Subcutaneous abdominal adipose tissue (tissue), 5 donors: ENCODE measurements around the gene MPRIP.
"Not testable (repeated sequence)": the region's sequence is repeated elsewhere in the genome, so short reads cannot be mapped to it uniquely, and the experiment has no call there.

Source experiments
- H3K27ac ChIP-seq: one replicate; pipeline ENCODE4 v1.7.0; 2013; ENCODE audit warnings: low read depth, mild to moderate bottlenecking, inconsistent platforms, low read length, moderate library complexity
- H3K27me3 ChIP-seq, 5 donors: one replicate each; pipeline ENCODE4 v1.7.0; 2013; ENCODE audit warnings: low read length in 5 of 5, inconsistent platforms in 1 of 5; ENCODE audit not compliant: control insufficient read depth in 5 of 5, insufficient read depth in 4 of 5
- H3K36me3 ChIP-seq, 5 donors: one replicate each; pipeline ENCODE4 v1.7.0; 2013; ENCODE audit warnings: low read length in 5 of 5; ENCODE audit not compliant: control insufficient read depth in 5 of 5, insufficient read depth in 5 of 5
- H3K4me1 ChIP-seq, 5 donors: one replicate each; pipeline ENCODE4 v1.7.0; 2013; ENCODE audit warnings: low read length in 5 of 5, mild to moderate bottlenecking in 3 of 5, moderate library complexity in 1 of 5; ENCODE audit not compliant: control insufficient read depth in 5 of 5, insufficient read depth in 5 of 5
- H3K4me3 ChIP-seq, 5 donors: one replicate each; pipeline ENCODE4 v1.7.0; 2013; ENCODE audit warnings: low read length in 5 of 5, low read depth in 1 of 5
- H3K9ac ChIP-seq, 5 donors: one replicate each; pipeline ENCODE4 v1.7.0; 2013; ENCODE audit warnings: low read length in 5 of 5, mild to moderate bottlenecking in 4 of 5, moderate library complexity in 3 of 5
- H3K9me3 ChIP-seq, 5 donors: one replicate each; pipeline ENCODE4 v1.7.0; 2013; ENCODE audit warnings: low read length in 5 of 5; ENCODE audit not compliant: control insufficient read depth in 5 of 5
- donor health status: healthy.
- donor health status: healthy.
- donor health status: healthy.
- donor health status: healthy.
- donor health status: healthy.

MPRIP gene

DNA sequence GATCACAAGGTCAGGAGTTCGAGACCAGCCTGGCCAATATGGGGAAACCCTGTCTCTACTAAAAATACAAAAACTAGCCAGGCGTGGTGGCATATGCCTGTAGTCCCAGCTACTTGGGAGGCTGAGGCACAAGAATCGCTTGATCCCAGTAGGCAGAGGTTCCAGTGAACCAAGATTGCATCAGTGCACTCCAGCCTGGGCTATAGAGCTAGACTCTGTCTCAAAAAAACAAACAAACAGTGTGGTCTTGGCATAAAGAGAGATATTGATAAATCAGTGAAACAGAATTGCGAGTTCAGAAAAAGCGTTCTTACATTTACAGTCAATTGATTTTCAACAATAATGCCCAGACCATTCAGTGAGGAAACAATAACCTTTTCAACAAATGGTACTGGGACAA, 153.2 kb downstream of the MPRIP start:
- H3K9me3 ChIP-seq, H3K9ac ChIP-seq, H3K36me3 ChIP-seq, H3K27me3 ChIP-seq, H3K27ac ChIP-seq, H3K4me3 ChIP-seq: not testable (repeated sequence)
- H3K4me1 ChIP-seq = peaks cover 0 to 20% (median 14%) of the 10 kb centered on the region in 5 donors

DNA sequence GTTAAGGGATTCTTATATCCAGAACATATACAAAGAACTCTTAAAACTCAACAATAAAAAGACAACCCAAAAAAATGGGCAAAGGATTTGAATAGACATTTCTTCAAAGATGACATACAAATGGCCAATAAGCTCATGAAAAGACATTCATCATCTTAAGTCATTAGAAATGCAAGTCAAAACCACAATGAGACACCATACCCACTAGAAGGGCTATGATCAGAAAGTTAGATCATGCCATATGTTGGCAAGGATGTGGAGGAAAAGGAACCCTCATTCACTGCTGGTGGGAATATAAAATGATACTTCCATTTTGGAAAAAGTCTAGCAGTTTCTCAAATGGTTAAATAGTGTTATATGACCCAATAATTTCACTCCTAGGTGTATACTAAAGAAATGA, 154.5 kb downstream of the MPRIP start:
- H3K4me3 ChIP-seq = no peak overlapping the region
- H3K9ac ChIP-seq = no peak overlapping the region
- H3K4me1 ChIP-seq = peaks cover 3 to 27% (median 23%) of the 10 kb centered on the region in 5 donors
- H3K36me3 ChIP-seq = peaks cover 0 to 5% (median 0%) of the 10 kb centered on the region in 5 donors
- H3K9me3 ChIP-seq = no peaks in the 10 kb centered on the region
- no peaks in the 10 kb centered on the region for H3K27me3 ChIP-seq
- no peak overlapping the region for H3K27ac ChIP-seq

DNA sequence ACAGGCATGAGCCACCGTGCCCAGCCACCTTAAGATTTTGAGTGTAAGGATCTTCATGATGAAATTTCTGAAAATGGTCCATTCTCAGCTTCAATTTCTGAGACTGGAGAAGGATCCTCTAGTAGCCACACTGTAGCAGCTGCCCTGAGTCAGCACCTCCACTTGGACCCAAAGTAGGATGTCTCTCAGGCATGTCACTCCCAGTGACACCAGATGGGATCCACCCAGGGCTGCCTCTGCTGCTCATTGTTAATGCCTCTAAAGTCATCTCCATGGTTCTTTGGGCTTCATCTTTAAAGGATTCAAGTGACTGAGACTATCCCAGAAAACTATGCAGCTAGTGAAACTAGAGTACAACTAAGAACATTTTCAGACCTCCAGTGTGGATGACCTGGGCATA, 156.0 kb downstream of the MPRIP start:
- peaks cover 0 to 12% (median 0%) of the 10 kb centered on the region in 5 donors for H3K36me3 ChIP-seq
- H3K27me3 ChIP-seq = no peaks in the 10 kb centered on the region
- H3K4me3 ChIP-seq = no peak overlapping the region
- no peak overlapping the region for H3K27ac ChIP-seq
- H3K4me1 ChIP-seq = peaks cover 6 to 42% (median 34%) of the 10 kb centered on the region in 5 donors
- no peaks in the 10 kb centered on the region for H3K9me3 ChIP-seq
- H3K9ac ChIP-seq = no peak overlapping the region

DNA sequence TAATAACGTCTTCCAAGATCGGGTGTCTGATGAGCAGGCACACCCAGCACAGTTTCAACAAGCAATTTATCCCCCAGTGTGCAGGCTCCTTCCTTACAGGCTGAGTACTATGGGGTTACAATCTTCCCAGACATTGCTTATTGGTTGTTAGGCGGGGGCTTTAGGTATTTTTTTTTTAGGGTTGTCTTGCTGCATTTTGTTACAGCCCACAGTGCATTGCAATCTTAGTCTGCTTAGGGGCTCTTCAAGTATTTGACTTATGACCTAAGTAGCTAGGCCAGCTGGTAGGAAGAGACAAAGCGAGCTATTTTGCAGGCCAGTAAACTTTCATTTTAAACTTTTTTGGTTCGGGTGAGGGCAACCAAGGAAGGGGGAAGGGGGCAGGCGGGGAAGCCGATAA, 158.1 kb downstream of the MPRIP start:
- H3K36me3 ChIP-seq = peaks cover 0 to 12% (median 0%) of the 10 kb centered on the region in 5 donors
- no peaks in the 10 kb centered on the region for H3K27me3 ChIP-seq
- peak overlapping the region in 1 of 5 donors; percentile 32 for H3K9ac ChIP-seq
- peak overlapping the region; percentile 69 for H3K27ac ChIP-seq
- peaks cover 6 to 63% (median 54%) of the 10 kb centered on the region in 5 donors for H3K4me1 ChIP-seq
- H3K9me3 ChIP-seq = no peaks in the 10 kb centered on the region
- H3K4me3 ChIP-seq = no peak overlapping the region

DNA sequence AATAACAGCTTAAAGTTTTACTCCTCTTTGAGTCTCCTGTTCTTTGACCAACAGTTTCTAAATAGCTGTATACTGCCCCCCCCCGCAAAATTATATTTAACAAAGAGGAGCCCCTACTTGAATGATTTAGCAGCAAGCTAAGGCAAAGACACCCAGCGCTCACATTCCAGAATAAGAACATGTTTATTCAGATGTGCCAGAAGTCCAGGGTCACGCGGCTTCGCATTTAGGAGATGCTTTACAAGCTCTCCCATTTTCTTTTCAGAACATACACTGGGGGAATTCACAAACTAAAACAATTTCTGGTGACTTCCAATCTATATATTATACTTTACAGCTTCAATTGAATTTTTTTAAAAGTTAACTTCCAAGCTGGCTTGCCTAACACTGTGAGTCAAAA, 158.6 kb downstream of the MPRIP start:
- Histone ChIP-seq H3K27me3 (no peaks in the 10 kb centered on the region), H3K4me1 (peaks cover 6 to 68% (median 59%) of the 10 kb centered on the region in 5 donors), H3K9ac (peak overlapping the region in 2 of 5 donors; percentile 32 to 44), H3K4me3 (no peak overlapping the region), H3K27ac (peak overlapping the region; percentile 69), H3K36me3 (peaks cover 0 to 12% (median 0%) of the 10 kb centered on the region in 5 donors), H3K9me3 (no peaks in the 10 kb centered on the region)

DNA sequence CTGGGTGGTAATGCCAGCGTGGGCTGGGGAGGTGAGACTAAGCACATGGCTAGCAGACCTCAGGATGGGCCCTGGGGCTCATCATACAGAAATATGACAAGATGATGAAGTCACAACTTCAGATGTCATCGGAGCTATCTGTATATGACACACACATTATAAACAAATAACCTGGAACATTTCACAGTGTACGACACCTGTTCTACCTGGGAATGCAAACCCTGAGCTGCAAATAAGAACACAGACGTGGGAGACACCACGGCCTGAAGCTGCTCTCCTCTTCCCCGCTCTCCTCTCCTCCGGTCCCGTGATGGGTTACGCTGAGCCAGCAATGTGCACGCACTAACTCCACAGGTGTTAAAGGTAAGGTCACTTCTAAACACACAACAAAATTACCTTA, 159.0 kb downstream of the MPRIP start:
- H3K9me3 ChIP-seq = no peaks in the 10 kb centered on the region
- H3K4me3 ChIP-seq = no peak overlapping the region
- H3K27me3 ChIP-seq = no peaks in the 10 kb centered on the region
- H3K4me1 ChIP-seq = peaks cover 6 to 72% (median 64%) of the 10 kb centered on the region in 5 donors
- H3K9ac ChIP-seq = peak overlapping the region in 1 of 5 donors; percentile 44
- H3K36me3 ChIP-seq = peaks cover 0 to 12% (median 0%) of the 10 kb centered on the region in 5 donors
- peak overlapping the region; percentile 69 for H3K27ac ChIP-seq

DNA sequence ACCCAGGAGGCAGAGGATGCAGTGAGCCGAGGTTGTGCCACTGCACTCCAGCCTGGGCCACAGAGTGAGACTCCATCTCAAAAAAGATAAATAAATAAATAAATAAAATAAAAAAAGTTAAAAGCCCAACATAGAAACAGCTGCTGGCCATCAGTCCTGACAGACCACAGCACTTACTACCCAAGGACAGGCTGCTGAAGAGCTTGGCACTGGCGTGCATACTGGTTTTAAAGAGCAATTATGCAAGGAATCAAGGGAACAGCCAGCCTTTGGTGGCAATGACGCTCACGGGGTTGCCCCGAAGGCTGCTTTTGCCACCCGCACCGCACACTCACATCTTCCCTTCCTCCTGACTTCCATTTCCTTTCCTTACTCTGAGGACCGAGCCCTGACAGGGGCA, 159.7 kb downstream of the MPRIP start:
- Histone ChIP-seq H3K4me1 (peaks cover 6 to 72% (median 69%) of the 10 kb centered on the region in 5 donors), H3K36me3 (peaks cover 0 to 12% (median 0%) of the 10 kb centered on the region in 5 donors)

DNA sequence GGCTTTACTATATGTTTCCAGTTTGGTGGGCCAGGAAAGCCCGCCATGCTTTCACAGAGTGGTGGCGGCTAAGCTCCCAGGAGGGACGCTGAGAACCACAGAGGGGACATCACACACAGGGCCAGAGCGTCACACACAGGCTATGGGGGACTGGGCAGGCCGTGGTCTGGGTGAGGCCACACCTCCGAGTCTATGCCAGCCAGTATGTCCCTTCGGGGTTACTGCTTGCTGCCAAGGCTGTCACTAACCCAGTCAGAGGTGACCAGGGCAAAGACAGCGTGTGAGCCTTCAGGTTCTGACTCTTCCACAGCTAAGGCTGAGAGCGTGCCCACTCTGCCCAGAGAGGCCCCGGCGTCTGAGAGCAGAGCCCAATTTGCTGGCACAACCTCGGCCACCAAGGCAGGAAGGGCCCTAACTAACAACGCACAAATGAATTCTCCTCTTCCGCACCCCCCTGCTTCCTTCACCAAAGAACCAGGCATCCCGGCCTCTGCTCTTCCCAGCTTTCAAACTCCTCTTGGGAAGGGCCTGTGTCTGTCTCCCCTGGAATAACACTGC, 161.0 kb downstream of the MPRIP start:
- Histone ChIP-seq H3K36me3 (peaks cover 0 to 12% (median 0%) of the 10 kb centered on the region in 5 donors), H3K9ac (peak overlapping the region in 2 of 5 donors; percentile 59 to 82), H3K4me3 (peak overlapping the region in 2 of 5 donors; percentile 11 to 37), H3K4me1 (peaks cover 6 to 75% (median 69%) of the 10 kb centered on the region in 5 donors), H3K27me3 (no peaks in the 10 kb centered on the region), H3K27ac (peak overlapping the region; percentile 82), H3K9me3 (no peaks in the 10 kb centered on the region)

More for the DNA sequence above, 159.7 kb downstream of the MPRIP start:
- no peak overlapping the region for H3K4me3 ChIP-seq
- no peaks in the 10 kb centered on the region for H3K9me3 ChIP-seq
- H3K9ac ChIP-seq = no peak overlapping the region
- H3K27me3 ChIP-seq = no peaks in the 10 kb centered on the region
- peak overlapping the region; percentile 82 for H3K27ac ChIP-seq

DNA sequence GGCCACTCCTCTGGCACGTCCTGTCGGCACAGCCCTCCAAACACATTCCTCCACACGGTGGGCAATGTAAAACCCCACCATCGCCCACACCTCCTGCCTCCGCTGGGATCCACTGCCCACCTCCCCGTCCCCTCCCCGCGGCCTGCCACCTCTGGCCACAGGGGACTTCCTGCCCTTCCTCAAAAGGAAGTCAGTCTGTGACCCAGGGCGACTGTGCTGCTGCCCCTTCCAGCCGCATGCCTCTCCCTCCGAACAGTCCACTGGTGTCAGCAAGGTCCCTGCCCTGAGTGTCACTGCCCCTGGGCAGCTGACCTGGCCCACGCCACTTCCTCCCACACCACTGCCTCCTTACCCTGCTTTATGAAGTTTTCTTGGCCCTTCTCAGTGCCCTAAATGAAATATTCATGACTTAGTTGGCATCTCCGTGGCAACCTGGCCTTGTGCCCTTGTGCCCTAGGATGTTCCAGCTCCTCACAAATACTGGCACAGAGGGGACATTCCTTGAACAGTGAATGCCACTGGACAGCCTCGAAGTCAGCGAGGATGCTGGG, 161.9 kb downstream of the MPRIP start:
- Histone ChIP-seq H3K4me3 (peak overlapping the region in 4 of 5 donors; percentile 2 to 51 (median 24)), H3K27me3 (no peaks in the 10 kb centered on the region), H3K36me3 (peaks cover 0 to 12% (median 0%) of the 10 kb centered on the region in 5 donors), H3K27ac (peak overlapping the region; percentile 82), H3K4me1 (peaks cover 6 to 75% (median 69%) of the 10 kb centered on the region in 5 donors), H3K9ac (peak overlapping the region in 2 of 5 donors; percentile 59 to 82), H3K9me3 (no peaks in the 10 kb centered on the region)

DNA sequence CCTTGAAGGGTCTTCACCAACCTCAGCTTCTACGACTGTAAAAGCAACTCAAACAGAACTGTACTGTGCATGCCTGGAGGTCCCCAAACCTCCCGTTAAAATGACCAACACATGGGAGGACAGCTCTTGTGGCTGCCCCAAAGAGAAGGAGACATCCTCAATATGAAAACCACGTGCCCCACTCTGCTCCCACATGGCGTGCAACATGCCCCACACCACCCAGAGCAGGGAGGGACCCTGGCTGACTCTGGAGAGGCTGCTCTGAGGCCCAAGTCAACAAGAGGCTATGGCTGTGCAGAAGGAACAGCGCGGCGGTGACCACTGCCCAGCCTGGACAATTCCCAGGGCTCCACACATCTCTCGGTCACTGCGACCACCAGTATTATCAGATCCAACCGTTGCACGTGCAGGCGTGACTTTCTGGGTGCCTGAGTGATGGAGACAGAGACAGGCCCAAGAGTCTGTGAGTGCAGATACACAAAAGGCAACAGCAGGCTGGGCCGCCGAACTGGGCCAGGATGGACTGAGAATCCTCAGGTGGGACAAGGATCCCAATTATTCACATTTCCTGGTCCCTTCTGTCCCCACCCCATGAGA, 162.5 kb downstream of the MPRIP start:
- Histone ChIP-seq H3K36me3 (peaks cover 0 to 12% (median 0%) of the 10 kb centered on the region in 5 donors), H3K9ac (peak overlapping the region in 3 of 5 donors; percentile 21 to 82 (median 74)), H3K4me1 (peaks cover 6 to 69% (median 65%) of the 10 kb centered on the region in 5 donors), H3K27me3 (no peaks in the 10 kb centered on the region), H3K27ac (peak overlapping the region; percentile 82), H3K4me3 (peak overlapping the region; percentile 61 to 80 (median 75)), H3K9me3 (no peaks in the 10 kb centered on the region)
